GM18873 (cell line): ENCODE measurements around the gene TSPAN5.
"Not testable (repeated sequence)": the region's sequence is repeated elsewhere in the genome, so short reads cannot be mapped to it uniquely, and the experiment has no call there.

Experiments
- ATAC-seq: cut with Tn5 transposase; IDR thresholded peaks from one replicate; pipeline ENCODE4 v1.9.1; 2021; ENCODE audit warnings: mild to moderate bottlenecking, moderate library complexity, moderate number of reproducible peaks; ENCODE audit not compliant: unreplicated experiment, low FRiP score

Gene TSPAN5

GRCh38 chr4:98658287-98659105 lies at the start of gene TSPAN5:
TSS of gene TSPAN5 (minus strand) at chr4:98658611.
- peak; percentile 61 for ATAC-seq

- no peak for ATAC-seq
Measured at GRCh38 chr4:98706935-98707334, 48.5 kb upstream of the TSPAN5 start.

GRCh38 chr4:98706200-98706813 lies 47.9 kb upstream of the TSPAN5 start:
- ATAC-seq, result no peak

GRCh38 chr4:98705586-98705985 lies 47.2 kb upstream of the TSPAN5 start:
- not testable (repeated sequence) for ATAC-seq

- no peak for ATAC-seq
Measured at GRCh38 chr4:98700656-98701055, 42.2 kb upstream of the TSPAN5 start.

GRCh38 chr4:98694076-98694475 lies 35.7 kb upstream of the TSPAN5 start:
- no peak for ATAC-seq

GRCh38 chr4:98692411-98692810 lies 34.0 kb upstream of the TSPAN5 start:
- no peak for ATAC-seq

GRCh38 chr4:98691588-98691987 lies 33.2 kb upstream of the TSPAN5 start:
- ATAC-seq, result no peak

- ATAC-seq, result no peak
Measured at GRCh38 chr4:98689507-98690174, 31.2 kb upstream of the TSPAN5 start.

- no peak for ATAC-seq
Measured at GRCh38 chr4:98688411-98689290, 30.2 kb upstream of the TSPAN5 start.

GRCh38 chr4:98687876-98688275 lies 29.5 kb upstream of the TSPAN5 start:
- no peak for ATAC-seq

GRCh38 chr4:98686847-98687246 lies 28.4 kb upstream of the TSPAN5 start:
- no peak for ATAC-seq

- ATAC-seq, result no peak
Measured at GRCh38 chr4:98686043-98686707, 27.8 kb upstream of the TSPAN5 start.

GRCh38 chr4:98685225-98686042 lies 27.0 kb upstream of the TSPAN5 start:
- ATAC-seq, result no peak

GRCh38 chr4:98682719-98683118 lies 24.3 kb upstream of the TSPAN5 start:
- ATAC-seq, result no peak

- ATAC-seq, result no peak
Measured at GRCh38 chr4:98680806-98681205, 22.4 kb upstream of the TSPAN5 start.

GRCh38 chr4:98679738-98680137 lies 21.3 kb upstream of the TSPAN5 start:
- no peak for ATAC-seq

- ATAC-seq, result no peak
Measured at GRCh38 chr4:98677799-98678198, 19.4 kb upstream of the TSPAN5 start.
